ENCODE results near the gene MYLK3. TPM values are rescaled to one million over a fixed set of nuclear protein-coding genes. Genes with fewer than 3 reads are reported as not detected.

MYLK3 gene
- total RNA-seq, 2 experiments from 2014 or later = 0.97 to 2.3 TPM

DNA sequence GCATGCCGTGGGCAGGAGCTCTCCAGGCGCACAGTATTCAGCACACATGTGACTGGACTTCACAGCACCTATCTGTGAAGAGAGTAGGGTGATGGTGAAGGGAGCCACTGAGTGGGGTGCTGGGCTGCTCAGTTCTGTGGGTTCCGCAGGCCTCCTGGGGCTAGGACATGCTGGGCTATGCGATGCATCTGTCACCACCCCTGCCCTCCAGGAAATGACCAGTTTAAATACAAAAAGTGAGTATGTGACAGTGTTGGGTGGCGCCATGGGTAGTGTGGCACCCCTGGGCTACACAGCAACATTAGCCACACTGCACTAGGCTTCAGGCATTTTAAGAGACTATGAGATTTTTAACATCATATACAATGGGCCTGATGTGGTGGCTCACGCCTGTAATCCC lies 28.6 kb downstream of the MYLK3 start:
- Histone ChIP-seq H3K4me2 (ENCODE audit: low read length) (no peak overlapping the region), H3K27ac (ENCODE audit: low read depth, low read length, poor library complexity, severe bottlenecking) (no peak overlapping the region), H3K4me1 (ENCODE audit: insufficient read depth, low read length, poor library complexity, severe bottlenecking) (no peaks in the 10 kb centered on the region), H3K36me3 (ENCODE audit: insufficient read depth, low read length) (no peaks in the 10 kb centered on the region), H3K9me2 (ENCODE audit: insufficient read depth, low read length) (no peaks in the 10 kb centered on the region), H2AFZ (ENCODE audit: low read length) (no peak overlapping the region), H3K9me3 (ENCODE audit: low read length) (no peaks in the 10 kb centered on the region), H4K20me1 (ENCODE audit: insufficient read depth, low read length) (no peaks in the 10 kb centered on the region), H3K4me3 (ENCODE audit: low read depth, low read length, poor library complexity, severe bottlenecking) (no peak overlapping the region), H3K79me2 (ENCODE audit: insufficient read depth, low read depth, low read length) (no peaks in the 10 kb centered on the region)
- ChIA-PET CTCF (ENCODE audit: unreplicated experiment) (no interaction called here), POLR2A (interaction anchor here (0.6 to 0.7 kb wide), 2 partner anchors 19 to 98 kb away, joined by 3 read pairs; no protein-coding TSS in a partner anchor)
- BruUV-seq (replicated peaks) = no TSS peak
- intact Hi-C loops (cut with micrococcal nuclease; ENCODE audit: unreplicated experiment) = no loop called here
- DNase-seq (ENCODE audit: low spot score) = no peak
- no peak for TF ChIP-seq EZH2phosphoT487 (IDR thresholded peaks at IDR 0.05; ENCODE audit: borderline replicate concordance, low read depth, low read length)
- TF ChIP-seq, protein P1, sequence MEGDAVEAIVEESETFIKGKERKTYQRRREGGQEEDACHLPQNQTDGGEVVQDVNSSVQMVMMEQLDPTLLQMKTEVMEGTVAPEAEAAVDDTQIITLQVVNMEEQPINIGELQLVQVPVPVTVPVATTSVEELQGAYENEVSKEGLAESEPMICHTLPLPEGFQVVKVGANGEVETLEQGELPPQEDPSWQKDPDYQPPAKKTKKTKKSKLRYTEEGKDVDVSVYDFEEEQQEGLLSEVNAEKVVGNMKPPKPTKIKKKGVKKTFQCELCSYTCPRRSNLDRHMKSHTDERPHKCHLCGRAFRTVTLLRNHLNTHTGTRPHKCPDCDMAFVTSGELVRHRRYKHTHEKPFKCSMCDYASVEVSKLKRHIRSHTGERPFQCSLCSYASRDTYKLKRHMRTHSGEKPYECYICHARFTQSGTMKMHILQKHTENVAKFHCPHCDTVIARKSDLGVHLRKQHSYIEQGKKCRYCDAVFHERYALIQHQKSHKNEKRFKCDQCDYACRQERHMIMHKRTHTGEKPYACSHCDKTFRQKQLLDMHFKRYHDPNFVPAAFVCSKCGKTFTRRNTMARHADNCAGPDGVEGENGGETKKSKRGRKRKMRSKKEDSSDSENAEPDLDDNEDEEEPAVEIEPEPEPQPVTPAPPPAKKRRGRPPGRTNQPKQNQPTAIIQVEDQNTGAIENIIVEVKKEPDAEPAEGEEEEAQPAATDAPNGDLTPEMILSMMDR (conservative IDR thresholded peaks at IDR 0.05; ENCODE audit: low read length) = no peak

DNA sequence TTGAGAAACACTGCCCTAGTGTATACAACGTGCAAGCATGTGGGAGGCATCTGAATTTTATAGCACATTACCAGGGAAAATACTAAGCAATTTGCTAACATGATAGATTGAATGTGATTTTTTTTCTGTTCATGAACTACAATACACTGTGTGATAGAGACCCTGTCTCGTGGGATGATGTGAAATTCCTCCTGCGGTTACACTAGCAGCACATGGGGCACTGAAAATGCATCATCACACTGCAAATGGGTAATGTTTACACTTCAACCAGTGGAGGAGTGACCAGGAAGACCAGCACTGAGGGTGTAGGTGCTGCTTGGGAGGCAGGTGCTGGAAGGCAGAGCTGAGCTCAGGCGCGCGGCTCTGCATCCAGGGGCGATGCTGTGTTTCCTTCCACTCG lies 29.9 kb downstream of the MYLK3 start:
- Histone ChIP-seq H3K27ac (ENCODE audit: low read depth, low read length, poor library complexity, severe bottlenecking) (no peak overlapping the region), H3K4me1 (ENCODE audit: insufficient read depth, low read length, poor library complexity, severe bottlenecking) (no peaks in the 10 kb centered on the region), H3K9me2 (ENCODE audit: insufficient read depth, low read length) (no peaks in the 10 kb centered on the region), H3K4me3 (ENCODE audit: low read depth, low read length, poor library complexity, severe bottlenecking) (no peak overlapping the region), H3K79me2 (ENCODE audit: insufficient read depth, low read depth, low read length) (no peaks in the 10 kb centered on the region), H3K36me3 (ENCODE audit: insufficient read depth, low read length) (no peaks in the 10 kb centered on the region), H2AFZ (ENCODE audit: low read length) (no peak overlapping the region), H4K20me1 (ENCODE audit: insufficient read depth, low read length) (no peaks in the 10 kb centered on the region), H3K4me2 (ENCODE audit: low read length) (no peak overlapping the region), H3K9me3 (ENCODE audit: low read length) (no peaks in the 10 kb centered on the region)
- BruUV-seq (replicated peaks) = no TSS peak
- TF ChIP-seq, protein P1 (conservative IDR thresholded peaks at IDR 0.05; ENCODE audit: low read length) = no peak
- TF ChIP-seq EZH2phosphoT487 (IDR thresholded peaks at IDR 0.05; ENCODE audit: borderline replicate concordance, low read depth, low read length) = no peak
- ChIA-PET POLR2A (no interaction called here), CTCF (ENCODE audit: unreplicated experiment) (no interaction called here)
- DNase-seq (ENCODE audit: low spot score) = no peak
- intact Hi-C loops (cut with micrococcal nuclease; ENCODE audit: unreplicated experiment) = no loop called here

DNA sequence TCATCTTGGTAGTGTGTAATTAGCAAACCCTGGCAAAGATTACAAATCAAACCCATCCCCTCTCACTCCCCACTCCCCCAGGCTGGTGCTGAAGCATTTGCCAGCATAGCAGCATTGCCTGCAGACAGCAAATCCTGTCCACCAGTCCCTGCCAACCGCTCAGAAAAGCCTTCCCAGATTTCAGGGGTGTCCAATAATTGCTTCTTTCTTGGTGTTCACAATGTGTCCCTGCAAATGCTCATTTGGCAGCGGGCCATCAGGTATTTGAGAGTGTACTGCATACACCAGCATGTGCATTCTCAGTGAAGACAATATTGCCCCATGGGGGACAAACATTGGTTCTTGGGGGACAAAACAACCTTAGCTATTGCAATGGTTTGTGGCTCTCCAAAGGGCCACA lies 30.5 kb downstream of the MYLK3 start:
- no peaks in the 10 kb centered on the region for H4K20me1 ChIP-seq (ENCODE audit: insufficient read depth, low read length)
- POLR2A ChIA-PET = no interaction called here
- DNase-seq (ENCODE audit: low spot score) = no peak
- no peaks in the 10 kb centered on the region for H3K9me2 ChIP-seq (ENCODE audit: insufficient read depth, low read length)
- H3K4me2 ChIP-seq (ENCODE audit: low read length) = no peak overlapping the region
- intact Hi-C loops (cut with micrococcal nuclease; ENCODE audit: unreplicated experiment) = no loop called here
- H3K4me3 ChIP-seq (ENCODE audit: low read depth, low read length, poor library complexity, severe bottlenecking) = no peak overlapping the region
- H2AFZ ChIP-seq (ENCODE audit: low read length) = no peak overlapping the region
- H3K79me2 ChIP-seq (ENCODE audit: insufficient read depth, low read depth, low read length) = no peaks in the 10 kb centered on the region
- TF ChIP-seq EZH2phosphoT487 (IDR thresholded peaks at IDR 0.05; ENCODE audit: borderline replicate concordance, low read depth, low read length) = no peak
- H3K27ac ChIP-seq (ENCODE audit: low read depth, low read length, poor library complexity, severe bottlenecking) = no peak overlapping the region
- H3K36me3 ChIP-seq (ENCODE audit: insufficient read depth, low read length) = no peaks in the 10 kb centered on the region
- CTCF ChIA-PET (ENCODE audit: unreplicated experiment) = no interaction called here
- no peaks in the 10 kb centered on the region for H3K9me3 ChIP-seq (ENCODE audit: low read length)
- no TSS peak for BruUV-seq (replicated peaks)
- peaks cover 3% of the 10 kb centered on the region for H3K4me1 ChIP-seq (ENCODE audit: insufficient read depth, low read length, poor library complexity, severe bottlenecking)
